Stimulated activated CD8-positive, alpha-beta memory T cell treated with anti-CD3 and anti-CD28 coated beads, Interleukin-12 subunit alpha, Interleukin-12 subunit beta, amount 100 ng/mL, for 24 hours (primary cell): ENCODE results near the gene WASHC1.
"Not testable (repeated sequence)": the region's sequence is repeated elsewhere in the genome, so short reads cannot be mapped to it uniquely, and the experiment has no call there.

Source experiments
- DNase-seq: peaks from one replicate; pipeline ENCODE4 v3.0.0-alpha.2; 2020; ENCODE audit errors: extremely low read depth

WASHC1 gene

GRCh38 chr9:14129-14809, 15.0 kb downstream of the WASHC1 start:
- DNase-seq = not testable (repeated sequence)

DNA sequence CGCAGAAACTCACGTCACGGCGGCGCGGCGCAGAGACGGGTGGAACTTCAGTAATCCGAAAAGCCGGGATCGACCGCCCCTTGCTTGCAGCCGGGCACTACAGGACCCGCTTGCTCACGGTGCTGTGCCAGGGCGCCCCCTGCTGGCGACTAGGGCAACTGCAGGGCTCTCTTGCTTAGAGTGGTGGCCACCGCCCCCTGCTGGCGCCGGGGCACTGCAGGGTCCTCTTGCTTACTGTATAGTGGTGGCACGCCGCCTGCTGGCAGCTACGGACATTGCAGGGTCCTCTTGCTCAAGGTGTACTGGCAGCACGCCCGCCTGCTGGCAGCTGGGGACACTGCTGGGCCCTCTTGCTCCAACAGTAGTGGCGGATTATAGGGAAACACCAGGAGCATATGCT, 18.1 kb downstream of the WASHC1 start:
- DNase-seq = peak; percentile 24

DNA sequence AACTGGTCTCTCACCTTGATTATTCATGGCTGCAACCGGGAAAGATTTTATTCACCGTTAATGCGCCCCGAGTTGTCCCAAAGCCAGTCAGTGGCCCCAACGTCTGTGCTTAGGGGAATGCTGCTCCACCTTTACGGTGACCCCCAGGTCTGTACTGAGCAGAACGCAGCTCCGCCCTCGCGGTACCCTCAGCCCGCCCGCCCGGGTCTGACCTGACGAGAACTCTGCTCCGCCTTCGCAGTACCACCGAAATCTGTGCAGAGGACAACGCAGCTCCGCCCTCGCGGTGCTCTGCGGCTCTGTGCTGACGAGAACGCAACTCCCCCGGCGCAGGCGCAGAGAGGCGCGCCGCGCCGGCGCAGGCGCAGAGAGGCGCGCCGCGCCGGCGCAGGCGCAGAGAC, 18.6 kb downstream of the WASHC1 start:
- DNase-seq = not testable (repeated sequence)

DNA sequence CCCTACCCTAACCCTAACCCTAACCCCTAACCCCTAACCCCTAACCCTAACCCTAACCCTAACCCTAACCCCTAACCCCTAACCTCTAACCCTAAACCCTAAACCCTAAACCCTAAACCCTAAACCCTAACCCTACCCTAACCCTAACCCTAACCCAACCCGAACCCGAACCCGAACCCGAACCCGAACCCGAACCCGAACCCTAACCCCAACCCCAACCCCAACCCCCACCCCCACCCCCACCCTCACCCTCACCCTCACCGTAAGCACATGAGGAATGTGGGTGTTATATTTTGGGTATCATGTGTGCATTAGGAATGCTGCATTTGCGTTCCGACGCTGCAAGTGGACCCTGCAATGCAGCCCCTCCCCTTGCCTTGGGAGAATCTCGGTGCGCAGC, 19.0 kb downstream of the WASHC1 start:
- not testable (repeated sequence) for DNase-seq
